Mucosa of rectum (tissue), 2 donors: ENCODE measurements around the gene RNF224.

Experiments
- H3K27ac ChIP-seq, 2 donors: one replicate each; pipeline ENCODE4 v1.7.0; 2013; ENCODE audit warnings: inconsistent platforms in 2 of 2, low read depth in 2 of 2, low read length in 2 of 2
- H3K27me3 ChIP-seq, 2 donors: one replicate each; pipeline ENCODE4 v1.7.0; 2013; ENCODE audit warnings: low read length in 2 of 2; ENCODE audit not compliant: control insufficient read depth in 2 of 2, insufficient read depth in 2 of 2
- H3K36me3 ChIP-seq, 2 donors: one replicate each; pipeline ENCODE4 v1.7.0; 2013; ENCODE audit warnings: low read length in 2 of 2; ENCODE audit not compliant: control insufficient read depth in 2 of 2, insufficient read depth in 2 of 2
- H3K4me1 ChIP-seq, 2 donors: one replicate each; pipeline ENCODE4 v1.7.0; 2013; ENCODE audit warnings: low read length in 2 of 2, mild to moderate bottlenecking in 1 of 2; ENCODE audit not compliant: control insufficient read depth in 2 of 2, insufficient read depth in 2 of 2
- H3K4me3 ChIP-seq, 2 donors: one replicate each; pipeline ENCODE4 v1.7.0; 2013; ENCODE audit warnings: low read length in 2 of 2
- H3K9ac ChIP-seq, 2 donors: one replicate each; pipeline ENCODE4 v1.7.0; 2013; ENCODE audit warnings: low read length in 2 of 2, low read depth in 1 of 2, mild to moderate bottlenecking in 1 of 2
- H3K9me3 ChIP-seq, 2 donors: one replicate each; pipeline ENCODE4 v1.7.0; 2013; ENCODE audit warnings: low read length in 2 of 2; ENCODE audit not compliant: control insufficient read depth in 2 of 2
- donor health status: healthy.
- donor health status: Normal muscosa, but diverticular disease.

Gene RNF224

DNA sequence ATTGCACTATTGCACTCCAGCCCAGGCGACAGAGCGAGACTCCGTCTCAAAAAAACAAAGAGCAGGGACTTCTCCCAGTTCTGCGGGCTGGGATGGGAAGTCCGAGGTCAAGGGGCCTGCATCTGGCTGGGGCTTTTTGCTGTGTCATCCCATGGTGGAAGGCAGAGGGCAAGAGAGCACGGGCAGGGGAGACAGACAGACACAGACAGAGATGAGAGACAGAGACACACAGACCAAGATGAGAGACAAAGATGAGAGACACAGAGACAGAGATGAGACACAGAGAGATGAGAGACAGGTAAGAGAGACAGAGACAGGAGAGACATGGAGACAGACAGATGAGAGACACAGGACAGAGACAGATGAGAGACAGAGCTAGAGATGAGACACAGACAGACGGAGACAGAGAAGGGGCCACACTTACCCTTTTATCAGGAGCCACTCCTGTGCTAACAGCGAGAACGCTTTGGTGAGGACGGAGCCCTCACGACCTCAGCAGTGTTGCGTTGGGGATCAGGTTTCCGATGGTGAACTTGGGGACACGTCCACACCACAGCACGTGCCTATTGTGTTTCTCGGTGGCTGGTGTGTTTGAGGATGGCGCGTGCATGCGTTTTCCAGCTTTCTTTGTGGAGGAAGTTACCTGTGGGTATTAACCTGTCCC is 41.4 kb downstream of the RNF224 start:
- Histone ChIP-seq H3K9ac (peak overlapping the region; percentile 50 to 60), H3K9me3 (no peaks in the 10 kb centered on the region), H3K27me3 (no peaks in the 10 kb centered on the region), H3K4me3 (peak overlapping the region; percentile 49 to 55), H3K36me3 (peaks cover 24 to 37% of the 10 kb centered on the region in 2 donors), H3K27ac (peak overlapping the region; percentile 67 to 81), H3K4me1 (peaks cover 15 to 21% of the 10 kb centered on the region in 2 donors)

DNA sequence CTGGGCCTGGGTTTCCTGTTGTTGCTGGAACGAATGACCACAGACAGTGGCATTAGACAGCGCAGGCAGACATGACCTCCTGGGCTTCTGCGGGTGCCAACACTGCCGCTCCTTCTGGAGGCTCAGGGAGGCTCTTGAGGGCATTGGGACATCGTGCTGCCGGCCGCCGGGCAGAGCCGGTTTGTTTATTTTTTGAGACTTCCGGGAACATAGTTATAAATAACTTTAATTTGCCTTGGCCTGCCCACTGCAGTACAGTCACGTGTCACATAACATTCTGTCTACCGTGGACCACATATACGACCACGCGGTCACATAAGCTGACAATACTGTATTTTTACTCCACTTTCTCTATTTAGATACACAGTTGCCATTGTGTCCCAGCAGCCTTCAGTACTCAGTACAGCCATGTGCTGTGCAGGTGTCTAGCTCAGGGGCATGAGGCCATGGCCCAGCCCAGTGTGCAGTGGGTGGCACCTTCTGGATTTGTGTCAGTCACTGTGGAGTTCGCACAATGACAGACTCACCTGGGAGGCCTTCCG is 42.0 kb downstream of the RNF224 start:
- peaks cover 15 to 27% of the 10 kb centered on the region in 2 donors for H3K4me1 ChIP-seq
- H3K4me3 ChIP-seq, result peak overlapping the region; percentile 49 to 55
- H3K36me3 ChIP-seq, result peaks cover 18 to 30% of the 10 kb centered on the region in 2 donors
- H3K9ac ChIP-seq, result peak overlapping the region; percentile 50 to 60
- peak overlapping the region; percentile 76 to 81 for H3K27ac ChIP-seq
- H3K9me3 ChIP-seq, result no peaks in the 10 kb centered on the region
- H3K27me3 ChIP-seq, result no peaks in the 10 kb centered on the region

DNA sequence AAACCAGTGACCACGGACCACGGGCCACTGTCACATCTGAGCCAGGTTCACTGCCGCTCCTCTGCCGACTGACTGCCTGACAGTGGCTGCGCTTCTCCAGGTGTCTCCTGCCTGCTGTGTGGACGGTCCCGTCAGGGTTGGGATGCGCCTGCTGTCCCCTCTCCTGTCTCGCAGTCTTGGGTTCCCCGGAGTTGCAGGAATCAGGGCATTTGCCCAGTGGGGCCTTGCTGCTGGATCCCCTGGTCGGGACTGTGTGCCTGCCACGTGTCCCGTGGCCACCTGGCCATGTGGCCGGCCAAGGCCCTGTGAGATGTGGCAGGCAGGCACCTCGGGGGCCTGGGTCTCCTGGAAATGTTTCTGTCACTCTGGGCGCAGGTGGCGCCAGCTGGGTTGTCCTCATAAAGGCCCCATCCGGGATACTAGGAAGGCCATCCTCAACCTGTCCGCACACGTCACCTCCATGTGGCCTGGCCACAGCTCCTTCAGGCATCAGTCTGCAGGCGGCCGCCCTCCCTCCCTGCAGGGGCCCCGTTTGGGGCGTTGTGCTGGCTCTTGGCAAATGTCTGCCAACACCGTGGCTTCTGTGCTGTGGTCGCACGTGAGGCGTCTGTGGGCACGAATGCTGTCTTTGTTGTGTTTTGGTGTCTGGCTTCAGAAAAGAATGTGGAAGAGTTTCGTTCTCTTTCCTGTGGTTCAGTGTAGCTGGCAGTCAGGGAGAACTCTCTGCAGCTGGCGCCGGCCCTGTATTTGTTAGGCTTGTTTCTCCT is 43.8 kb downstream of the RNF224 start:
- Histone ChIP-seq H3K9me3 (no peaks in the 10 kb centered on the region), H3K9ac (no peak overlapping the region), H3K4me3 (no peak overlapping the region), H3K27me3 (no peaks in the 10 kb centered on the region), H3K27ac (no peak overlapping the region), H3K4me1 (peaks cover 17 to 40% of the 10 kb centered on the region in 2 donors), H3K36me3 (peaks cover 11 to 21% of the 10 kb centered on the region in 2 donors)

- Histone ChIP-seq H3K9me3 (no peaks in the 10 kb centered on the region), H3K4me1 (peaks cover 23 to 44% of the 10 kb centered on the region in 2 donors), H3K36me3 (peaks cover 9 to 16% of the 10 kb centered on the region in 2 donors), H3K4me3 (no peak overlapping the region), H3K27ac (no peak overlapping the region), H3K27me3 (no peaks in the 10 kb centered on the region), H3K9ac (no peak overlapping the region)
Measured at GRCh38 chr9:137271696-137272076, 44.4 kb downstream of the RNF224 start.

GRCh38 chr9:137272241-137273094 is 45.2 kb downstream of the RNF224 start:
- Histone ChIP-seq H3K9me3 (no peaks in the 10 kb centered on the region), H3K27ac (no peak overlapping the region), H3K4me1 (peaks cover 31 to 52% of the 10 kb centered on the region in 2 donors), H3K36me3 (peaks cover 6 to 16% of the 10 kb centered on the region in 2 donors), H3K9ac (no peak overlapping the region), H3K4me3 (no peak overlapping the region), H3K27me3 (no peaks in the 10 kb centered on the region)

DNA sequence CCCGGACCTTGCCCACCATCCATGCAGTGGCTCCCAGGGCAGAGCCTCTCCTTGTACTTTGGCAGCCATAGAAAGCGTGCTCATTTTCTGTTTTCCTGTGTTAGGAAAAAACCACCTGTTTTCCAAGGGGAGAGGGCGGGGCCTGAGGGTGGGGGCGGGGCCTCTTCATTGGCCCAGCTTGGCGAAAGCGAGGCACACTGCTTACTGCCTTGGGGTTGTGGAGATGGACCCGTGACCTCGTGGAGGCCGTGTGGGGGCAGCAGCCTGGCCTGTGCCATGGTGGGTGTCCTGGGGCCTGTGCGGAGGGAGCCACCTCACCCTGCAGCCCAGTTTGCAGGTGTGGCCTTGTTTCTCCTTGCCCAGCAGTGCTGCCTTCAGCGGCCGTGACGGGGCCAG is 45.8 kb downstream of the RNF224 start:
- Histone ChIP-seq H3K27ac (no peak overlapping the region), H3K36me3 (peaks cover 6 to 12% of the 10 kb centered on the region in 2 donors), H3K27me3 (no peaks in the 10 kb centered on the region), H3K4me1 (peaks cover 31 to 51% of the 10 kb centered on the region in 2 donors), H3K4me3 (no peak overlapping the region), H3K9me3 (no peaks in the 10 kb centered on the region), H3K9ac (no peak overlapping the region)

GRCh38 chr9:137273611-137274320 is 46.5 kb downstream of the RNF224 start:
- no peak overlapping the region for H3K4me3 ChIP-seq
- H3K4me1 ChIP-seq, result peaks cover 27 to 47% of the 10 kb centered on the region in 2 donors
- H3K36me3 ChIP-seq, result peaks cover 6 to 10% of the 10 kb centered on the region in 2 donors
- H3K9me3 ChIP-seq, result no peaks in the 10 kb centered on the region
- H3K27ac ChIP-seq, result peak overlapping the region; percentile 63 to 90
- H3K27me3 ChIP-seq, result no peaks in the 10 kb centered on the region
- H3K9ac ChIP-seq, result peak overlapping the region in 1 of 2 donors; percentile 73

DNA sequence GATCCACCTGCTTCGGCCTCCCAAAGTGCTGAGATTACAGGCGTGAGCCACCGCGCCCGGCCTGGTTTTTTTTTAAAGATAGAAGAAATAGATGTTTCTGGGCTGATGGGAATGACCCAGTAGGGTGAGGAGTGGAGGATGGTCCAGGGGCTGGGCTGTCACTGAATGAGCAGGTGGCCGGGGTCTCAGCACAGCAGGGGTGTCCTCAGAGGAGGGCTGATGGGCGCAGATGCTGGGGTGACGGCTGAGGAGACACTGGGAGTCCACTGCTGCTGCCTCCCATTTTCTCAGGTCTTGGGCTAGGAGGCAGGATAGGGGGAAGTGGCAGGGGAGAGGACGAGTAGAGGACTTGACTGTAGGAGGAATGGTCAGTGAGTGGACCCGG is 47.9 kb downstream of the RNF224 start:
- Histone ChIP-seq H3K27me3 (no peaks in the 10 kb centered on the region), H3K9ac (peak overlapping the region in 1 of 2 donors; percentile 1), H3K27ac (no peak overlapping the region), H3K4me3 (no peak overlapping the region), H3K36me3 (peaks cover 15 to 19% of the 10 kb centered on the region in 2 donors), H3K4me1 (peaks cover 19 to 35% of the 10 kb centered on the region in 2 donors), H3K9me3 (no peaks in the 10 kb centered on the region)
